Activated CD4-positive, alpha-beta T cell treated with anti-CD3 and anti-CD28 coated beads for 1 hour (primary cell): Measurements from ENCODE around the gene ABRACL.

ENCODE experiments used
- DNase-seq: peaks from one replicate; pipeline ENCODE4 v3.0.0-alpha.2; 2020

The ABRACL gene

GRCh38 chr6:139058029-139058428 lies 29.5 kb downstream of the ABRACL start:
- DNase-seq, result no peak

GRCh38 chr6:139060332-139060731 lies 31.8 kb downstream of the ABRACL start:
- DNase-seq, result no peak

GRCh38 chr6:139062932-139063646 lies 34.5 kb downstream of the ABRACL start:
- no peak for DNase-seq

DNA sequence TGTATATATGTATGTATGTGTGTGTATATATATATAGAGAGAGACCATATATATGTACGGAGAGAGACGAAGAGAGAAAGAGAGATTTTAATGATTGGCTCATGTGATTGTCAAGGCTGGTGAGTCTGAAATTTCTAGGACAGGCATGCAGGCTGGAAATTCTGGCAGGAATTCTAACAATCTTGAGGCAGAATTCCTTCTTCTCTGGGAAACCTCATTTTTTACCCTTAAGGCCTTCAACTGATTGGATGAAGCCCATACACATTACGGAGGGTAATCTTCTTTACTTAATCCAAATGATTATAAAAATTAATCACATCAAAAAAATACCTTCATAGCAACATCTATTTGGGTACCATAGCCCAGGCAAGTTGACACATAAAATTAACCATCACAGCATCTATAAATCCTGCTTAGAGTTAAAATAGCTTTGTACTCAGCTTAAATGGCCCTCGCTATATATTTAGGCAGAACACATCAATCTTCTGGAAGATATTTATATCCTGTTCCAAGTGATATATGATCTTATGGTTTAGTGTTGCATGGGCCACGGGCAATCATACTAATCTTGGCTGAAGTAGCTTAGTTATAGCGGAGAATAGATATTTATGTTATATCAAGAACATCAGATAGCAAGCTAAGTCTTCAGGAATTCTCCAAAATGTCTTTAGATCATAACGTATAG lies 36.6 kb downstream of the ABRACL start:
- DNase-seq, result no peak

- DNase-seq, result no peak
Observed at GRCh38 chr6:139066080-139066479, 37.5 kb downstream of the ABRACL start.

DNA sequence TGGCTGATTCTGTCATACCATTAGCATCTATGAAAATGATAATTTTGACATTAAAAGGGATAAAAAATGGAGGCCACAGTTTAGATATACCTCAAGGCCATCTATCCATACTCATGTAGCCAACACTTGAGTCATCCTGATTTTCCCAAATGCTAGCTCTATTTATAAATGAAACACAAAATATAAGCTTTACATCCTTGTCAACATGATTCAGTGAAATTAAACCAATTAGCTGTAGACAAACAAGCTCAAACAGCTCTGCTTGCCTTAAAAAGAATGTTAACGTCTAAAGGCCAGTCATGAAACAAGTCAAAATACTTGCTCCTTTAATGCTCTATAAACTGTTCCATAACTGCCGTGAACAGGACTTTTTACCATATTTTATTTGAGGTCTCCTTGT lies 40.3 kb downstream of the ABRACL start:
- no peak for DNase-seq

DNA sequence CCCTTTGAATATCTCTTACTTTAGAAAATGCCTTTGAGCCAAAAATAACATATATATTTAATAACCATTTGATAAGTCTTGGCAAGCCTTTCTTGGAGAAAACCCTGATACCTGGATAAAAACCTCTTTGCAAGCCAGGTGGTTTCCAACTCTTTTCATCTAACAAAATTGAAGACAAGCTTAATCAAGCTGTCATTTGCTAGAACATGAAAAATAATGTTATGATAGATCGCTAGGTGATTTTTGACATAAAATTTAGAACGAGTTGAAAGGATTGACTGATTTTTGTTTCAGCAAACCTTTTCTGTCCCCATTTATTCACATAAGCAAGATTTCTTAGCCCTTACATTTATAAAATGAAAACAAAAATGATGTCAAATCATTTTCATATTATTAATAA lies 44.6 kb downstream of the ABRACL start:
- DNase-seq, result no peak

DNA sequence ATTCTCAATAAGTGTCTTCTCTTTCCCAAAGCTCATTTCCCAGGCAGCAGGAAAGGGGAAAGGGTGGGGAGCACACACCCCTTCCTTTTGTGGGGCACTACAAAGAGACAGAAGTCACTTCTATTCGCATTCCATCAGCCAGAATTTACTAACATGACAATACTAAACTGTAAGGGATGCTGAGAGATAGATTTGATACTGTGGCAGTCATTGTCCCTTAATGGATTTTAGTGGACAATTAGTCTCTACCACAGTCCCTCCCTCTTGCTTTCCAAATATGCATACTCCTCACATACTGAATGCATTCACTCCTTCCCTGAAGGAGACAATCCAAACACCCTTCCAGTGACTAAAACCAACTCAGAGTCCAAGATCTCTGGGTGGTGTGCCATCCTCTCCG lies 50.5 kb downstream of the ABRACL start:
- no peak for DNase-seq

GRCh38 chr6:139080255-139080920 lies 51.8 kb downstream of the ABRACL start:
- DNase-seq, result no peak

GRCh38 chr6:139081471-139081870 lies 52.9 kb downstream of the ABRACL start:
- DNase-seq, result no peak

DNA sequence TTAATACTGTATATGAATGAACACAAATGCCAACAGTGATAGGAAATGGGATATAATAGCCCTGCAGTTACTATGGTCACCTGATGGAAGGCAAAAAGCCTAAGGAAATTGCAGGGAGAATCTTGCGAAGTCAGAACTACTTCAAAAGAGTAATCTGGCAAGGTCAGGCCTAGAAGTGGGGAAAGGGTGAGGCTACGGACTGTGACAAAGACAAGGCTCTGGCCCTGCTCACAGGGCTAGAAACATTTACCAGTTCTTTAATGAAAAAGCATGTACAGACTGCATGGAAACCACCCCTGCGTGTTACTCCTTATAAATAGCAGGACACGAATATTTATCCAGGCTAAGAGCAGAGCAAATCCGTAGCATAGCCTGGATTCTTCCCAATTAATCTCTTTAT lies 53.8 kb downstream of the ABRACL start:
- no peak for DNase-seq

- no peak for DNase-seq
Observed at GRCh38 chr6:139091826-139092225, 63.3 kb downstream of the ABRACL start.
